Non-pigmented ciliary epithelial cell (primary cell): Measurements from ENCODE around the gene RNF166.

ENCODE experiments used
- DNase-seq: peaks from one replicate; pipeline ENCODE4 v3.0.0-alpha.2; 2010; ENCODE audit warnings: low read depth

The RNF166 gene

DNA sequence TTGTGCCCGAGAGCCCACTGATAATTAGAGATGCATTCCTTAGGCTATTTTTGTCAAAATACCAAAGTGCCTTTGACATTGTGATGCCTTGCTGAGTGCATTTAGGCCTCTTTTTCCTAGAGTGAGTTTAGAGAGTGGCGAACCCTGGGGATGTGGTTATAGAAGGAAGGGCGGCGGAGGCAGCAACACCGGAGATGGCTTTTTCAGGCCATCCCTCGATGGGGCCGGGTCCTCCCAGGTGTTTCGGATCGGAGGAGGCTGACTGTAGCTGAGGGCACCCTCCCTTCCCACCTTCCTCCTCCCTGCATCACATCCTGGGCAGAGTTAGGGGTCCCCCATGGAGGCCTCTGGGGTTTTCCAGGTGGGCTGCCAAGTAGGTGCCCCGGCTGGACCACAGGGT lies 13.3 kb downstream of the RNF166 start:
- DNase-seq = no peak

DNA sequence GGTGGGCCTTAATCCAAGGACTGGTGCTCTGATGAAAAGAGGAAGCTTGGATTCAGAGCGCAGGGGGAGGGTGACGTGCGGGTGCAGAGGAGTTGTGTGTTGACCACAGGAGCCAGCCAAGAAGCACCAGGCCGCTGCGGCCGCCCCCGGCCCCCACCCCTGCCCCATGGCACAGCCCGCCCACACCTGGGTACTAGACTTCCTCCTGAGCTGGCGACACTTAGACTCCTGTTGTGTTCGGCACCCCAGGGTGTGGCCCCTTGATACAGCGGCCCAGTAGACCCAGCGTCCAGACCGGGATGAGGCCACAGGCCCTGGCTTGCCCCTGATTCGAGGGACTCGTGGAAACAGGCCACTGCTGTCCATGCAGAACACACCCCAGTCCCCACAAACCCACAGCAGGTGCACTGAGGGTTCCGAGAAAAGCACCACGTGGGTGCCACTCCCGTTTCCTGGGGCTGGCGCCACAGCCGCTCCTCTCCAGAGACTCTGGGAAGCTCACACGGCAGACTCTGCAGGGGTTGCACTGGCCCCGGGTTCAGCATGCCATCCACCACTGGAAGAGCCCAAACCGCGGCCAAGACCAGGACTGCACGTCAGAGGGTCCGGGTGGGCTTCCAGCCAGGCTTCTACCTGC lies 14.2 kb downstream of the RNF166 start:
- no peak for DNase-seq

DNA sequence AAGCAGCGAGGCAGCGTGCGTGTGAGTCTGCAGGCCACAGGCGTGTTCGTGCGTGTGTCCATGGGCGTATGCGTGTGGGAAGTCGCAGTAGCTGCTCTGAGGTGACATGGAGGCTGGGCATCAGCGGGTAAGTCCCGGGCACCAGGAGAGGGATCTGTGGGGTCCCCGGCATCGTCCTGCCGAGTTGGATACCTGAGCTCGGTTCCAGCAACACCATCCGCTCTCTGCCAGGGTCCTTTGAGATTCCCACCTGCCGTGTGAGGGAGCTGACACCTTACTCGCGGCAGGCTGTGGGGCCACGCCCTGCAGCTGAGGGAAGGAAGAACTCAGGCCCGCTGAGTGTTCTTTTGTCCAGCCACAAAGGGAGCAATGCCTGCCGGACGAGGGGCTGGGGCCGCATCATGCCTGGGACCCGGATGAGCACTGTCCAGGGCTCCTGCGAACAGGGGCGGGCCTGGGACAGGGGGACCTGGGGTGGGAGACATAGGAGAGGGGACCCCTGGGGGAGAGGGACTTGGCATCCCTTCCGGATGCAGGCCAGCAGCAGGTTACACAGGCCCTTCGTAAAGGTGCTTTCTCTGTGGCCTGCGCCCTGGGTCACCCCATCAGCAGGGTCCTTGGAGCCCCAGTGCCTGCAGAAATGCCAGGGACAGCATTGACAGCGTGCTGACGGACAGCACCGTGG lies 14.9 kb downstream of the RNF166 start:
- no peak for DNase-seq

DNA sequence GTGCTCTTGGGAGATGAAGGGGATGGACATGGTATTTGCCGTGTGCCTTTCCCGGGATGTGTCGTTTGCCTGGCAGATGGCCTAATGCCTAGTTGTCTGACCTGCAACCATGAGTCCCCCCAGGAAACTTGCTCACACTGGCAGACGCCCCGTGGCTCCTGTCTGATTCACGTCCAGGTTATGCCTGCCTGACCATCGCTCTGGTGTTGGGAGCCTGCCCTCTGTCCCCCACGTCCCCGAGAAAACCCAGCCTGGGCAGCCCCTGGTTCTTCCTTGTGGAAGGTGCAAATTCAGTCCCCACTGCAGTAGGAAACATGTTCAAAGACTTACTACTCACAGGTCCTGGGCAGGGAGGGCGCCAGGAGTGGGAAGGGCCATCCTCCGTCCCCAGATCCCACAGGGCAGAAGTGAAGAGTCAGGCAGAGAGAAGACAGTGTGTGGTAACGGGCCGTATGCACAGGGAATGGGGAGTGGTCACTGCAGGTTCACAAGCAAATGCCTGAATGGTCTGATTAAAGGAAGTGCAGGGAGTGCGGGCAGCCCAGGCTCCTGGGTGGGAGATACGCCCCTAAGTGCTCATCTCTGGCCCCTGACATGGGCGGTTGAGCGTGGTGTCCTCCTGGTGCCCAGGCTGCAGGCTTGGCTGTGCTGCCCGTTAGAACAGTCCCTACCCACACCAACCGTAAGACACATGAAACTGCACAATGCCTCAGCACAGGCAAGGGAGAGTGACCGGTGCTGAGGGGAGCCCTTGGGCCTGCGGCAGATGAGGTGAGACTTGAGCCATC lies 15.7 kb downstream of the RNF166 start:
- DNase-seq = no peak

DNA sequence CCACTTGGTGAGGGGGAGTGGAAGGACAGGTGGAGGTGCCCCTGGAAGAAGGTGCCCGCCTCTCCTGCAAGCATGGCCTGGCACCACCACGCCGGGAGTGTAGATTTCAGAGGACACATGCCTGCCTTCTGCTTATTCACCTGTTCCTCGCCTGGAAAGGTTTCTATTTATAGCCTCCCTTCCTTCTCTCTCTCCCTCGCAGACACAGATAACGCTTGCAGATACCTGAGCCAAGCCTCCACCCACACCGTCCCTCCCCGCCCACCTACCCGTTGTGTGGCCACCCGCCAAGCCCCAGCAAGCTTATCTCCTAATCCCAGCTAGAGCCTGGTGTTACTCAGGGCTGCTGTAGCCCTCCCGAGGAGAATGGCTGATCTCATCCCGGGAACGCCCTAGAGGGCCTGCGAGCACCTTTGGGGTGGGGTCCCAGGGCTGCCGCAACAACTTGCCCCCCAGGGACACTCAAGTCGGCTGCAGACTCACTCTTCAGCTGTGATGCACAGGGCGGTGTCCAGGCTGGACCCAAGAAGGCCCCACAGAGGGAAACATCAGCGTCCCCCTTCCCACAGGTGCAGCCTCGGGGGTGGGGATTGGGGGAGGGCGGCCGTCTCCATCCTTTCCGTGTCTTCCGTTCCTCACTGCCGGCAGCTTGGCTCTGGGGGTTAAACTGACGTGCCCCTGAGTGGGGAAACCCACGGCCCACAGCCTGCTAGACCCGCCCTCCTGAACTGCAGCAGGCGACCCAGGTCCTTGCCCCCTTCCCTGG lies 18.0 kb downstream of the RNF166 start:
- DNase-seq = no peak

DNA sequence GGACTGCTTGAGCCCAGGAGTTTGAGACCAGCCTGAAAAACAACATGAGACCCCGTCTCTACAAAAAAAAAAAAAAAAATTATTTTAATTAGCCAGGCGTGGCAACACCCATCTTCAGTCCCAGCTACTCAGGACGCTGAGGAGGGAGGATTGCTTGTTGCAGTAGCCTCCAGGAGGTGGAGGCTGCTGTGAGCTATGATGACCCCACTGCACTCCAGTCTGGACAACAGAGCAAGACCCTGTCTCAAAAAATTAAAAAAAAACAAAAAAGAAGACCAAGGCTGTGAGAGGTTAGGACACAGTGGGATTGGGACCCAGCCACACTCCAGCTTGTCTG lies 18.6 kb downstream of the RNF166 start:
- DNase-seq = no peak

DNA sequence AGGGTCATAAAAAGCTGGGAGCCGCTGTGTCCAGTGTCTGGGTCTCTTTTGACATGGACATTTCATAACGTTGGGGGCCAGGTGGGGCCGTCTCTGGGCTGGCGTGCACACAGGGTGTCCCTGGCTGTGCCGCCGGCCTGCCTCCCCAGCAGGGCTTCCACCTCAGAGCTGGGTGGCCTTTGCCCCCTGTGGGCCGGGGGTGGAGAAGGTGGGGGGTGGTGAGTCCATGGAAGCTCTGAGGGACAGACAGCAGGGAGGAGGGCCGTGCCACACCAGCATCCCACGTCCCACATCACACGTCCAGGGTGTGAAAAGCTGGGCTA lies 19.0 kb downstream of the RNF166 start:
- no peak for DNase-seq

DNA sequence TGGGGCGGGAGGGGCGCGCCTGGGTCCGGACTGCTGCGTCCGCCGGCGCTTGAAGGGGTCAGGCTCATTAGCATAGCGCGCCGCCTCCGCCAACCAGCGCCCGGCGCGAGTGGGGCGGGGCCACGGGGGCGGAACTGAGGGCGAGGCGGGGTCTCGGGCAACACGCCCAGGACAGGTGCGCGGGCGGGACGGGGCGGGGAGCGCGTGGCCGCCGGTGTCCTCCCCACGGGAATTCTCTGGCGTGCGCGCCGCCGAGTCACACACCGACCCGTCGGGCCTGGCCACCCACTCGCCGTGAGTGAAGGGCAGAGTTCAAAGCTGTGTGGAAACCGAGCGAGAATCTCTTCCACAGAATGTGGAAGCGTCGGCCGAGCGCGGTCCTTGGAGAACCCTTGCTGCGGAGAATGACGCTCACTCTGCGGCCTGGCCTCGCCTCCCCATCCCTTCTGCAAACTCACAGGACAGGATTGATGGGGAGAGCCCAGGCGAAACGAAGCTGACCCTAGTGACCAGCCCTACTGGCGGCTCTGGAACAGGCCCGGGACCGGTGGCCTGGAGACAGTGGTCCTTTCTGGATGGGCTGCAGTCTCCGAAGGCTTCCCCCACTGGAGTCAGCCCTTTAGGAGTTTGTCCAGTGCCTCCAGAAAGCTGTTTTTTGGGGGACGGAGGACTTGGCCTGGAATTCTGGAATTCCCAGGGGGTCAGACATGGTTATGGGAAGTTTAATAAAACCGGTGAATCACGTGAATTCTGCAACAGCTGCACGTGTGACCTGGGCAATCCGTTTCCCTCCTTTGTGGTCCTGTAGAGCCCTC lies 19.6 kb downstream of the RNF166 start, which contains the start of gene SNAI3:
Gene SNAI3 (minus strand): TSS at position 69 of the 815 bp plus-strand sequence. CDS start 101 bp downstream, outside the sequence.
- no peak for DNase-seq

DNA sequence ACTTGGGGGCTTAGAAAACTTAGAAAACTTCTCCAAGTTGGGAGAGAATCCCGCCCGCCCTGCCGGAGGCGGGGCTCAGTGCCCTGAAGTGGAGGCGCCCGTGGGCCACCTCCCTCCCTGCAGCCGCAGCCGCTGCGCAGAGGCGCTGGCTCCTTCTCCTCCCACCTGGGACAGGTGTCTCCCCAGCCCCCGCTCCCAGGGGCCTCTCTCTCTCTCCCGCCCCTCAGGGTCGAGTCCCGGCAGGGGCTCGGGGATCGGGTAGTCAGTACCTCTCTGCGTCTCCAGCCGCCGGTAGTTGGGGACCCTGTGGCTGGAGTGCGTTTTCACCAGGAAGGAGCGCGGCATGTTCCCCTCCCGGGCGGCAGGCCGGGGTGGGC lies 20.2 kb downstream of the RNF166 start:
- no peak for DNase-seq

DNA sequence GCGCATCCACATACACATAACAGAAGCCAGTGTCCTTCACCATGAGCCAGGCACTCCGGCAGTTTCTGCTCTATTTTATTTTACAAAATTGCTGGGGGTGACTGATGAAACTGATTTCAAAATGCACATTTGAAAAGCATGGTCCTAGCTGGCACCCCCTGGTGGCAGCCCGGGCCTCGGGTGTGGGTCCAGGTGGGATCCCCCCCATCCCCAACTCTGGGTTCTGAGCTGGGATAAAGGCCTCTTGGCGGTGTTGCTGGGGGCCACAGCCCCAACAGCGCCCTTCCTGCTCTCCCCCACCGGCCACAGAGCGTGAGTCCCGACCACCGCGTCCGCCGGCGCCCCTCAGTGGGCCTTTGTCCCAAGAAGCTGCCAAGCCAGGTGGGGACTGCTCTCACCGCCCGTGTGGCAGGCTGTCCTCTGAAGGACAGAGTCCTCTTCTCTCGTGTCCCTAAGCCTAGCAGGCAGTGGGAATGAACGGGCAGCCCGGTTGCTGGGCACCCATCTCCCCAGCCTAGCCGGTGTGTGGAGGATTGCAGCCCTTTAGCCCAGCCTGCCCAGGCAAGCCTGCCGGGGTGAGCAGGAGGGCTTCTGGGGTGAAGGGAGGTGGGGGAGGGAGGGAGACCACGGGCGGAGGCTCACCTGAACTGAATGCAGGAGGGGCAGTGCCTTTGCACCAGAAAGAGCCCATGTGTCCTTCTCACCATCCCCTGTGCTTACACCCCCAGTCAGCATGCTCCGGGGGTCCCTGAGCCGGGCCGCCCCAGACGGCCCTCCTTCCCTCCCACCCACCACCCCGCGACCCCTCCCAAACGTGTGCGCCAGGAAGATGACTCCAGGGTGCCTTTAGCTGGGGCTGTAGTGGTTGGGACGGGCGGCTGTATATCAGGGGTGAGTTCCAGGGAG lies 20.8 kb downstream of the RNF166 start:
- DNase-seq = no peak

DNA sequence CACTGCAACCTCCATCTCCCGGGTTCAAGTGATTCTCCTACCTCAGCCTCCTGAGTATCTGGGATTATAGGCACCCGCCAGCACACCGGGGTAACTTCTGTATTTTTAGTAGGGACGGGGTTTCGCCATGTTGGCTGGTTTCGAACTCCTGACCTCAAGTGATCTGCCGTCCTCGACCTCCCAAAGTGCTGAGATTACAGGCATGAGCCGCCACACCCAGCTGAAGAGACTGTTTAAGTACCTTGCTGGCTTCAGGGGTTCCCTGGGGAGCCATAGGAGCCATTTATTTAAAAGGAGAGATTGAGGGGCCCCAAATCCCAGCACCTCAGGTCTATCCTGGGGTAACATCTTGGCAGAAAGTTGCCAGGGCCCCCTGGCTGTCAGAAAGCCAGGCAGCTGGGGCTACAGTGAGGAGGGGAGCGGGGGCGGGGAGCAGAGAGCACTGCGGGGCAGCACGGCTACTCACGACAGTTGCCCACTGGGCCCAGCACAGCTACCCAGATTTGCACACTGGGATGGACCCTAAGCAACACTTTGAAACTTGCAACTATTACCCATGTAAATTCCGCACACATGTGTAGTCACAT lies 21.5 kb downstream of the RNF166 start:
- no peak for DNase-seq

DNA sequence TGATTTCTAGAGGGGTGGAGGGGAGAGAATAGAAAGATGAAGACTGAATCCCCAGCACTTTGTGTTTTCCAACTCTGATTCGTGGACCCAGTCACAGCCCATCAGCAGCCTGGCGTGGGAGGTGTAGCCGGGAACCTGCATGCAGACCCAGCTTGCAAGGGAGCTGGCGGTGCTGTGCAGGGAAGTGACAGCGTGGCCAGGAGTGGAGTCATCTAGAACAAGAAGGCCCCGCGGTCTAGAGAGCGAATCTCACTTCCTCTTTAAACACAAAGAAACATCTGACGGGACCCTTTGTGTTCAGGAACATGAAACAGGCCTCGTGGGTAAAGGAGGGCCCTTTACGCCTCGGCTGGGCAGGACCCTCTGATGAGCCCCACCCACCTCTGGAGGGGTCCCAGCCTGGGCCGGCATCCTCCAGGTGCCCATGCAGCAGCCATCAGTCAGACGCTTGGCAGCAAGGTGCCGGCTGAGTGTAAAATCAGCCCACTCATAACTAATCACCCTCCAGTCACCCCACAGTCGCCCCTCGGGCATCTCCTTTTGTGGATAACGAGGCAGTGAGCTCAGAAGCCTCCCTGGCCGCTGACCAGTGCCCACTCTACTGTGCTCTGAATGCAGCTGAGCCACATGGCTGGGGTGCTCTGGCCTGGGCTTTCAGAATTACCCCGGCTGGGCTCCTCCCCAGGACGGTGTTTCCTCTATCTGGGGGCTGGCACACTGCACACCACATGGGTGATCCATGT lies 24.3 kb downstream of the RNF166 start:
- no peak for DNase-seq

DNA sequence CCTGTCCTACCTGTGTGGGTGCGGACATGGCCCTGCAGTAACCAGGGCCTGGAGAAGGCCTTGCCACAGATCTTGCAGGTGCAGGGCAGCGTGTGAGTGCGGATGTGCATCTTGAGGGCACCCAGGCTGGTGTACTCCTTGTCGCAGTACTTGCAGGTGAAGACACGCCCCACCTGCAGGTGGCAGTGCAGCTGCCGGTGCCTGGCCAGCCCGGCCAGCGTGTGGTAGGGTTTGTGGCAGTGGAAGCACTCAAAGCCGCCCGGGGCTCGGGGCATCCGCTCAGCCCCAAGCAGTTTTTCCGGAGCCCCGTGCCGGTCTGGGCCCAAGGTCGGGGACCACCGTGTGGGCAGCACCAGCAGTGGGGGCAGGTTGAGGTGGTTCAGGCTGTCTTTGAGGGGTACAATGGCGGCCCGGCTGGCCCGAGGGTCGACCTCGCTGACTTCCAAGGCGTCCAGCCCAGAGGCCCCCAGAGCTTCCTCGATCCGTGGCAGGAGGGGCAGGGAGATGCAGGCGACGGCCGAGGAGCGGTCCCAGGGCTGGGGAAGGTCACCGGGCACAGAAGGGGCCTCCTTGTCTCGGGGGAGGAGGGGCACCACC lies 25.0 kb downstream of the RNF166 start:
- DNase-seq = no peak

DNA sequence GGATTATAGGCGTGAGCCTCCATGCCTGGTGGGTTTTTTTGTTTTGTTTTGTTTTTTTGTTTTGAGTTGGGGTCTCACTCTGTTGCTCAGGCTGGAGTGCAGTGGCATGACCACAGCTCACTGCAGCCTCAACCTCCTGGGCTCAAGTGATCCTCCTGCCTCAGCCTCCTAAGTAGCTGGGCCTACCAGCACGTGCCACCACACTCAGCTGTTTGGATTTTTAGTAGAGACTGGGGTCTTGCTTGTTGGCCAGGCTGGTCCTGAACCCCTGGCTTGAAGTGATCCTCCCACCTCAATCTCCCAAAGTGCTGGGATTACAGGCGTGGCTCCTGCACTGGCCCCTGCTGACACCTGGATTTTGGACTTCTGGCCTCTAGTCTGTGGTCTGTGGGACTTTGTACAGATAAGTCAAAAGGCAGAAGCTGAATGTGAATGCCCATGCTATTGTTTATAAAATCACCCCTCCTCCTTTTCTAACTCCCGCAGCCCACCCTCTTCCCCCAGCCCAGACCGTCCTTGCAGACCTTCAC lies 25.6 kb downstream of the RNF166 start:
- no peak for DNase-seq

DNA sequence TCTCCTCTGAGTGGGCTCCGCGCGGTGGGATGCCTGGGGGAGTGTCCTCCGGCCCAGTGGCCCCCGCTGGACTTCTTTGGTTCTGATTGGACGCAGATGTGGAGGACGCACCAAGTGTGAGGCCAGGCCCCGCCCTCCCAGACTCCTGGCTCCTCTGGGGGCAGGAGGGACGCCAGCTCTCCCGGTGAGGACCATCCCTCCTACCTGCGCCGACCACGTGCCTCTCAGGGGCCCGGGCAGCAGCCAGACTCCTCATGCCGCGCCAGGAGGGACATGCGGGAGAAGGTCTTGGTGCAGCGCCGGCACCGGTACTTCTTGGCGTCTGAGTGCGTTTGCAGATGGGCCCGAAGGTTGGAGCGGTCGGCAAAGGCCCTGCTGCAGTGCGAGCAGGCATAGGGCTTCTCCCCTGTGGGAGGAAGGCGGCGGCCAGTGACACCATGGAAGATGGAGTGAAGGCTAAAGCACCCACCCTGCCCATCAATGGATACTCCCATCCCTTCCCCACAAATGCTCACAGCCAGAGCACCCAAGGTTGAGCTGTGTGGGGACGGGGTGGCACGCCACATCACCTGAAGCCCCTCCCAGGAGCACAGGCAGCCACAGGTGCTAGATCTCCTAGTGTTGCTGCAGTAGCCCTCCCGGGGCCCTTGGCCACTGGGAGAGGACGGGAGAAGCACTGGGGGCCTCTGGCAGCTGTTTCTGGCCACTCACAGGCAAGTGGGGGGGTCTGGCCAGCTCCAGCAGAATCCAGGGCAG lies 27.8 kb downstream of the RNF166 start:
- DNase-seq = no peak

DNA sequence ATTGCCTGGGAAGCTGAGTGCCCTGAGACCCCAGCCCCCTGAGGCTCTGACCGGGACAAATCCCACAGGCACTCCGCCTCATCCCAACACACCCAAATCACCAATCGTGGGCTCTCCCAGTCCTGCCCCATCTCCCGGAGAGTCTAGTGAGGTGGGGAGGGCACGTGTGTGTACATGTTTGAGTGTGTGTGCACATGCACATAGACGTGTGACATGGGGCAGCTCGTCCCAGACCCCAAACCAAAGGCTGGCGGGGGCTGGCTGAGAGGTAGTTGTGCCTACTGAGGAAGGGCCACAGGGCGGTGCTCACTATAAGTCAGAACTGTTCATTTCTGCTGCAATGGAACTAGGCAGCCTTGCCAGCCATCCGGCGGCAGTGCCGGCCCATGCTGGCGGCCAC lies 28.5 kb downstream of the RNF166 start:
- no peak for DNase-seq

DNA sequence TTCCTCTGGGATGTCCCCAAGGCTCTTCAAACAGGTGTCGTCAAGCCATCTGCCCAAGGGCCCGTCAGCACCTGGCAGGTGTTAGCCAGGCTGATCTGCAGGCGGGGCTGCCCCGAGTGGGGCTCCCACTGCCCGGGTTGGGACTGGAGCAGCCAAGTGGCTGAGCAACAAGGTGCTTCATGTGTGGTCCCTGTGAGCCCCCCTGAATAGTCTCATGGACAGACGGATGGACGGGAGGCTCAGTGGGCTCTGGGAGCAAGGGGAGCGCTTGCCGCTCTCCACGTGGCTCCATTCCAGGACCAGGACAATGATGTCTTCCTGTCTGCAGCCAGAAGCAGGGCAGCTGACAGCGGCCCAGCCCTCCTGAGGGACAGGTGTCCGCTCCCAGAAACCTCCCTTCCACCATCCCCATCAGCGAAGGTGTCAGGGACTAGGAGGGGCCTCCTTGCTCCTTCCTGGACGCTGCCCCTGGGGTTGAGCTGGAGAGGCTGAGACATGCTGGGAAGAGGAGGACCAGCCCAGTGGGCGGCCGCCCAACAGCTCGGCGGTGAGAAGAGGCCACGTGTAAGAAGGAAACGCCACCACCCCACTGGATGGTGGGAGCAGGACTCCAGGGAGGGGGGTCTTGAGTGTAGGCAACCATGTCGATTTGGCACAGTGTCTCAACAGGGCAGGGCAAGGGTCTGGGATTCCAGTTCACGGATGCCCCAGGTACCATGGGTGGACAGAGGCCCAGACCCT lies 29.5 kb downstream of the RNF166 start:
- no peak for DNase-seq
